HFFc6 (cell line): ENCODE data around the gene MYOM3. TPM values are rescaled to one million over a fixed set of nuclear protein-coding genes. Genes with fewer than 3 reads are reported as not detected.

Experiments
- DNase-seq: peaks from one replicate; pipeline ENCODE4 v3.0.0-alpha.2; 2018
- H3K27ac Mint-ChIP-seq: 2 replicates; pipeline ENCODE4 v1.8.0; 2020; ENCODE audit warnings: mild to moderate bottlenecking, mixed read lengths
- H3K27me3 Mint-ChIP-seq: 2 replicates; pipeline ENCODE4 v1.8.0; 2021; ENCODE audit warnings: mild to moderate bottlenecking, moderate library complexity, mixed read lengths; ENCODE audit not compliant: insufficient read depth
- H3K36me3 Mint-ChIP-seq: 2 replicates; pipeline ENCODE4 v1.8.0; 2021; ENCODE audit warnings: low read depth, mixed read lengths
- H3K4me1 Mint-ChIP-seq: 2 replicates; pipeline ENCODE4 v1.8.0; 2020; ENCODE audit warnings: low read depth, mixed read lengths
- H3K4me3 Mint-ChIP-seq: 2 replicates; pipeline ENCODE4 v1.8.0; 2020; ENCODE audit warnings: mild to moderate bottlenecking, moderate library complexity, mixed read lengths
- H3K9me3 Mint-ChIP-seq: 2 replicates; pipeline ENCODE4 v1.8.0; 2020; ENCODE audit warnings: mild to moderate bottlenecking, mixed read lengths
- total RNA-seq, 6 experiments: library from RNA; stranded (reverse); fragmentation: NEBNext Ultra II Directional; extraction: Animal tissue kit (Norgen Biotek cat#: 25700); gene quantifications; 2 replicates in 1 of 6; 3 replicates in 5 of 6; pipeline ENCODE4 v1.2.3, GENCODE V29; 2021
- TF ChIP-seq, protein P1 (sequence below): fragments of 200-600 bp; sonication (generic); IDR thresholded peaks from 2 replicates; pipeline ENCODE4 v1.5.0; 2021; ENCODE audit warnings: antibody characterized with exemption, mild to moderate bottlenecking

Gene MYOM3
- total RNA-seq, 6 experiments from 2014 or later, result 0.03 to 0.05 (median 0.05) TPM; not detected in 3

DNA sequence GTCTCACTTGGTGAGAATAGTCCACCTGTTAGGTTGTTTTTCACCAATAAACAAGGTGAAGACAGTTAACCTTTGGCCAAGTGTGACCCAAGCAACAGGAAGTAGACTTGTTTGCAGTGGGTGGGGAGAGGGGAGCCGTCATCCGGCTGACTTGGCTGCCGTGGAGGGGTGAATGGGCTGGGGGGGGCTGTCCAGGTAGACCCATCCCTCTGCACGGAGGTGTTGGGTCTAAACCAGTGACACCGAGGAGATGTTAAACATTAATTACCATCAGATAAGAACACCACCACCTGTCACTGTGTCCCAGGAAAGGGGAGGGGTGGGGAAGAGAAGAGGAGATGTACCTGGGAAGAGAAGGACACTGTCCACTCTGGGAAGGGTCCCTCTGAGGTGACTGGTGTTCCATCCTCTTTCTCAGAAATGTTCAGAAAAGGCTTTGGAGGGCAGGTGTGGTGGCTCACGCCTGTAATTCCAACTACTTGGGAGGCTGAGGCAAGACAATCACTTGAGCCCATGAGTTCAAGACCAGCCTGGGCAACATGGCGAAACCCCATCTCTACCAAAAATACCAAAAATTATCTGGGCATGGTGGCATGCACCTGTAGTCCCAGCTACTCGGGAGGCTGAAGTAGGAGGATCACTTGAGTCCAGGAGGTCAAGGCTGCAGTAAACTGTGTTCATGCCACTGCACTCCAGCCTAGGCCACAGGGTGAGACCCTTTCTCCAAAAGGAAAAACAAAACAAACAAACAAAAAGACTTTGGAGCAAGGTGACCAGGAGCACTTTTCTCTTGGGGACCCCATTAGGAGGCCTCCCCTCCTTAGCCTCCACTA, 6.7 kb upstream of the MYOM3 start:
- no peaks in the 10 kb centered on the region for H3K36me3 Mint-ChIP-seq

DNA sequence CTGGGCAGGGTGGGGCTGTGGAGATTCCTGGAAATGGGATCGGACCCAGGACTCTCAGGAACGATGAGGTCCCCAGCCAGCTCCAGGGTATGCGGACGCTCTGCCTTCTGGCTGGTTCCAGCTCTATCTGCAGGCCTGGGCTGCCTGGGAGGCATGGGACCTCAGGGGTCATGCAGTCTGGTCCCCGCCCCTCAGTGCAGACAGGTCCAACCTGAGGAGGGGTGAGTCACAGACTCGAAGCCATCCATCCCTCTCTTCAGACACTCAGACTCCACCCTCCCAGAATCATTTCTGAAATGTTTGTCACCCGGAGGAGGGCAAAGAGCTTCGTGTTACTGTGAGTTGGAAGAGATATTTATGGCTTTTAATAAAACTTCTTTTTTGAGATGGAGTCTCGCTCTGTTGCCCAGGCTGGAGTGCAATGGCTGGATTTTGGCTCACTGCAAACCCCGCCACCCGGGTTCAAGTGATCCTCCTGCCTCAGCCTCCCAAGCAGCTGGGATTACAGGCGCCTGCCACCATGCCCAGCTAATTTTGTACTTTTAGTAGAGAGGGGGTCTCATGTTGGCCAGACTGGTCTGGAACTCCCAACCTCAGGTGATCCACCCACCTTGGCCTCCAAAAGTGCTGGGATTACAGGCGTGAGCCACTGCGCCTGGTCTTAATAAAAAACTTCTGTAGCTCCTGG, 5.9 kb upstream of the MYOM3 start:
- no peak overlapping the region for H3K27ac Mint-ChIP-seq
- H3K4me1 Mint-ChIP-seq, result peaks cover 11% of the 10 kb centered on the region
- no peak overlapping the region for H3K4me3 Mint-ChIP-seq
- TF ChIP-seq, protein P1, sequence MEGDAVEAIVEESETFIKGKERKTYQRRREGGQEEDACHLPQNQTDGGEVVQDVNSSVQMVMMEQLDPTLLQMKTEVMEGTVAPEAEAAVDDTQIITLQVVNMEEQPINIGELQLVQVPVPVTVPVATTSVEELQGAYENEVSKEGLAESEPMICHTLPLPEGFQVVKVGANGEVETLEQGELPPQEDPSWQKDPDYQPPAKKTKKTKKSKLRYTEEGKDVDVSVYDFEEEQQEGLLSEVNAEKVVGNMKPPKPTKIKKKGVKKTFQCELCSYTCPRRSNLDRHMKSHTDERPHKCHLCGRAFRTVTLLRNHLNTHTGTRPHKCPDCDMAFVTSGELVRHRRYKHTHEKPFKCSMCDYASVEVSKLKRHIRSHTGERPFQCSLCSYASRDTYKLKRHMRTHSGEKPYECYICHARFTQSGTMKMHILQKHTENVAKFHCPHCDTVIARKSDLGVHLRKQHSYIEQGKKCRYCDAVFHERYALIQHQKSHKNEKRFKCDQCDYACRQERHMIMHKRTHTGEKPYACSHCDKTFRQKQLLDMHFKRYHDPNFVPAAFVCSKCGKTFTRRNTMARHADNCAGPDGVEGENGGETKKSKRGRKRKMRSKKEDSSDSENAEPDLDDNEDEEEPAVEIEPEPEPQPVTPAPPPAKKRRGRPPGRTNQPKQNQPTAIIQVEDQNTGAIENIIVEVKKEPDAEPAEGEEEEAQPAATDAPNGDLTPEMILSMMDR, result no peak
- H3K27me3 Mint-ChIP-seq, result peaks cover 17% of the 10 kb centered on the region
- H3K9me3 Mint-ChIP-seq, result no peaks in the 10 kb centered on the region
- no peaks in the 10 kb centered on the region for H3K36me3 Mint-ChIP-seq
- peak; percentile 60 for DNase-seq

More for the DNA sequence above, 6.7 kb upstream of the MYOM3 start:
- H3K27ac Mint-ChIP-seq, result no peak overlapping the region
- no peak overlapping the region for H3K4me3 Mint-ChIP-seq
- TF ChIP-seq, protein P1, result no peak
- H3K4me1 Mint-ChIP-seq, result peaks cover 11% of the 10 kb centered on the region
- DNase-seq, result no peak
- H3K27me3 Mint-ChIP-seq, result peaks cover 17% of the 10 kb centered on the region
- H3K9me3 Mint-ChIP-seq, result no peaks in the 10 kb centered on the region

GRCh38 chr1:24117132-24117531, 5.2 kb upstream of the MYOM3 start:
- Mint-ChIP-seq H3K4me3 (no peak overlapping the region), H3K4me1 (peaks cover 17% of the 10 kb centered on the region), H3K9me3 (no peaks in the 10 kb centered on the region), H3K36me3 (no peaks in the 10 kb centered on the region), H3K27ac (no peak overlapping the region), H3K27me3 (peaks cover 17% of the 10 kb centered on the region)
- TF ChIP-seq, protein P1, result no peak
- no peak for DNase-seq

DNA sequence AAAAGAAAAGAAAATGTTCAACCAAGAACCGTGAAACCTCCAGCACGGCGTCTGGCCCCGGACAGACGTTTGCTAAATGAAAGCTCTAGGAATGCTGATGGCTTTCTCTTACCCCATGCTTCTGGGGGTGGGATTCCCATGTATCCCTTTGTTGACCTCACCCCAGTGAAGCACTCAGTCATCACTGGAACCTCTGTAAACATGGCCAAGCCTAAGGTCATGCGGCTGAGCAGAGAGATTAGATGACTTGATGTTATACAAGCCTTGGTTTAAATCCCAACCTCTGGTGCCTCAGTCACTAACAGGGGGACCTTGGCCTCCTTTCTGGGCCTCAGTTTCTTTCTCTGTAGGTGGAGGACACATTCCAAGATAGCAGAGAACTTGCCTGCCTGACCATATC, 2.8 kb upstream of the MYOM3 start:
- no peak overlapping the region for H3K4me3 Mint-ChIP-seq
- peaks cover 6% of the 10 kb centered on the region for H3K27me3 Mint-ChIP-seq
- no peak for DNase-seq
- peaks cover 24% of the 10 kb centered on the region for H3K4me1 Mint-ChIP-seq
- no peak overlapping the region for H3K27ac Mint-ChIP-seq
- no peaks in the 10 kb centered on the region for H3K9me3 Mint-ChIP-seq
- TF ChIP-seq, protein P1, result no peak
- no peaks in the 10 kb centered on the region for H3K36me3 Mint-ChIP-seq

- Mint-ChIP-seq H3K9me3 (no peaks in the 10 kb centered on the region), H3K27ac (no peak overlapping the region), H3K4me3 (no peak overlapping the region), H3K27me3 (peaks cover 5% of the 10 kb centered on the region), H3K4me1 (peaks cover 31% of the 10 kb centered on the region), H3K36me3 (no peaks in the 10 kb centered on the region)
- TF ChIP-seq, protein P1, result no peak
- DNase-seq, result no peak
These were observed 1.7 kb upstream of the MYOM3 start for GRCh38 chr1:24113641-24114033.
